ENCODE data around the gene SYT7. TPM values are rescaled to one million over a fixed set of nuclear protein-coding genes. Genes with fewer than 3 reads are reported as not detected.

The SYT7 gene
- total RNA-seq, 1 donor: 3.6 TPM

- Histone ChIP-seq H3K79me2 (ENCODE audit: insufficient read depth, low read length) (no peaks in the 10 kb centered on the region), H3K27ac (ENCODE audit: low read depth, low read length) (peak overlapping the region; percentile 66), H3K4me3 (ENCODE audit: insufficient read depth, low read length) (peak overlapping the region; percentile 51), H3K4me2 (ENCODE audit: insufficient read depth, low read length) (peak overlapping the region; percentile 59), H3K9me3 (ENCODE audit: low read depth, low read length) (no peaks in the 10 kb centered on the region), H2AFZ (ENCODE audit: low read length) (peak overlapping the region; percentile 25), H4K20me1 (ENCODE audit: insufficient read depth, low read length) (no peaks in the 10 kb centered on the region), H3K27me3 (ENCODE audit: insufficient read depth, low read length) (no peaks in the 10 kb centered on the region), H3K36me3 (ENCODE audit: insufficient read depth, low read length) (no peaks in the 10 kb centered on the region), H3K4me1 (ENCODE audit: insufficient read depth, low read length) (peaks cover 34% of the 10 kb centered on the region)
- peak; percentile 98 for DNase-seq (ENCODE audit: insufficient read length, low spot score, missing footprints)
- TF ChIP-seq CTCF (IDR thresholded peaks at IDR 0.05; ENCODE audit: extremely low read depth, low read depth, low read length): no peak
Measured at GRCh38 chr11:61602775-61603569, 22.1 kb upstream of the SYT7 start.

GRCh38 chr11:61601512-61601911 is 20.6 kb upstream of the SYT7 start:
- H3K9me3 ChIP-seq (ENCODE audit: low read depth, low read length): no peaks in the 10 kb centered on the region
- DNase-seq (ENCODE audit: insufficient read length, low spot score, missing footprints): peak; percentile 68
- no peaks in the 10 kb centered on the region for H3K36me3 ChIP-seq (ENCODE audit: insufficient read depth, low read length)
- no peak overlapping the region for H3K4me3 ChIP-seq (ENCODE audit: insufficient read depth, low read length)
- no peak overlapping the region for H3K27ac ChIP-seq (ENCODE audit: low read depth, low read length)
- H3K27me3 ChIP-seq (ENCODE audit: insufficient read depth, low read length): no peaks in the 10 kb centered on the region
- H3K79me2 ChIP-seq (ENCODE audit: insufficient read depth, low read length): no peaks in the 10 kb centered on the region
- no peak overlapping the region for H2AFZ ChIP-seq (ENCODE audit: low read length)
- peaks cover 34% of the 10 kb centered on the region for H3K4me1 ChIP-seq (ENCODE audit: insufficient read depth, low read length)
- no peaks in the 10 kb centered on the region for H4K20me1 ChIP-seq (ENCODE audit: insufficient read depth, low read length)
- no peak for TF ChIP-seq CTCF (IDR thresholded peaks at IDR 0.05; ENCODE audit: extremely low read depth, low read depth, low read length)
- no peak overlapping the region for H3K4me2 ChIP-seq (ENCODE audit: insufficient read depth, low read length)

GRCh38 chr11:61599968-61600710 is 19.3 kb upstream of the SYT7 start:
- Histone ChIP-seq H3K4me1 (ENCODE audit: insufficient read depth, low read length) (peaks cover 34% of the 10 kb centered on the region), H3K9me3 (ENCODE audit: low read depth, low read length) (no peaks in the 10 kb centered on the region), H3K4me3 (ENCODE audit: insufficient read depth, low read length) (peak overlapping the region; percentile 56), H3K4me2 (ENCODE audit: insufficient read depth, low read length) (peak overlapping the region; percentile 72), H3K79me2 (ENCODE audit: insufficient read depth, low read length) (no peaks in the 10 kb centered on the region), H2AFZ (ENCODE audit: low read length) (no peak overlapping the region), H4K20me1 (ENCODE audit: insufficient read depth, low read length) (no peaks in the 10 kb centered on the region), H3K27me3 (ENCODE audit: insufficient read depth, low read length) (peaks cover 2% of the 10 kb centered on the region), H3K36me3 (ENCODE audit: insufficient read depth, low read length) (no peaks in the 10 kb centered on the region), H3K27ac (ENCODE audit: low read depth, low read length) (no peak overlapping the region)
- peak; percentile 83 for DNase-seq (ENCODE audit: insufficient read length, low spot score, missing footprints)
- TF ChIP-seq CTCF (IDR thresholded peaks at IDR 0.05; ENCODE audit: extremely low read depth, low read depth, low read length): no peak
